HepG2 (cell line): ENCODE results near the gene JPH4. TPM values are rescaled to one million over a fixed set of nuclear protein-coding genes. Genes with fewer than 3 reads are reported as not detected.
A peak's percentile ranks its signal among the peaks of the same experiment; 100 is the strongest.

ENCODE experiments used
- BATF2 ChIP-seq: sonication (generic); formaldehyde crosslinking; IDR thresholded peaks from 2 replicates; pipeline ENCODE4 v1.8.0; 2022; ENCODE audit warnings: mild to moderate bottlenecking, missing genetic modification reagents, moderate library complexity
- ELF4 ChIP-seq: sonication (generic); formaldehyde crosslinking; IDR thresholded peaks from 2 replicates; pipeline ENCODE4 v1.5.0; 2020; ENCODE audit warnings: missing genetic modification reagents, mild to moderate bottlenecking, moderate library complexity, borderline replicate concordance
- GMEB2 ChIP-seq: IDR thresholded peaks from 2 replicates; pipeline ENCODE4 v1.6.1; 2016; ENCODE audit warnings: missing biosample characterization, missing genetic modification reagents, low read depth
- IRX3 ChIP-seq: sonication (generic); formaldehyde crosslinking; IDR thresholded peaks from 2 replicates; pipeline ENCODE4 v1.8.1; 2023; ENCODE audit warnings: mild to moderate bottlenecking, low read depth, missing genetic modification reagents, borderline replicate concordance
- MIER2 ChIP-seq: IDR thresholded peaks from 2 replicates; pipeline ENCODE4 v1.6.1; 2016; ENCODE audit warnings: missing biosample characterization, missing genetic modification reagents
- RELA ChIP-seq: sonication (generic); formaldehyde crosslinking; IDR thresholded peaks from 2 replicates; pipeline ENCODE4 v1.4.0; 2020; ENCODE audit warnings: missing genetic modification reagents
- RXRA ChIP-seq: sonication (generic); formaldehyde crosslinking; IDR thresholded peaks from 2 replicates; pipeline ENCODE4 v1.5.1; 2020; ENCODE audit warnings: missing genetic modification reagents
- RXRB ChIP-seq: IDR thresholded peaks from 2 replicates; pipeline ENCODE4 v1.6.1; 2016; ENCODE audit warnings: borderline replicate concordance, missing genetic modification reagents, missing compliant biosample characterization
- SALL2 ChIP-seq: sonication (generic); formaldehyde crosslinking; IDR thresholded peaks from 2 replicates; pipeline ENCODE4 v1.8.1; 2023; ENCODE audit warnings: mild to moderate bottlenecking, missing genetic modification reagents, inconsistent platforms
- SIN3B ChIP-seq: fragments of 150-350 bp; IDR thresholded peaks from 2 replicates; pipeline ENCODE4 v1.6.1; 2014; ENCODE audit warnings: low read length
- ZFX ChIP-seq: sonication (generic); formaldehyde crosslinking; IDR thresholded peaks from 2 replicates; pipeline ENCODE4 v1.4.0; 2020; ENCODE audit warnings: mild to moderate bottlenecking, low read depth, missing genetic modification reagents, moderate library complexity
- ZMYM2 ChIP-seq: sonication (generic); formaldehyde crosslinking; IDR thresholded peaks from 2 replicates; pipeline ENCODE4 v1.8.0; 2022; ENCODE audit warnings: mild to moderate bottlenecking, missing genetic modification reagents
- ZNF652 ChIP-seq: IDR thresholded peaks from 2 replicates; pipeline ENCODE4 v1.6.1; 2016; ENCODE audit warnings: low read depth, borderline replicate concordance
- polyA plus RNA-seq, 8 experiments: library from polyadenylated mRNA; depleted of rRNA in 3 of 8; stranded (reverse) in 7 of 8; unstranded in 1 of 8; fragments of >200 nt; fragmentation: Illumina TruSeq in 4 of 8; extraction: Trizol in 4 of 8; gene quantifications; 2 replicates each; pipeline versions ENCODE4 v1.2.1 to v1.2.3, GENCODE V29; 2011 to 2016; ENCODE audit warnings: low read depth in 4 of 8, missing spikeins in 1 of 8, mixed read lengths in 1 of 8; ENCODE audit not compliant: insufficient read depth in 1 of 8
- total RNA-seq, 5 experiments: library from RNA; depleted of rRNA; stranded (reverse); fragments of >200 nt; fragmentation: Illumina TruSeq; extraction: Trizol; gene quantifications; 2 replicates each; pipeline ENCODE4 v1.2.3, GENCODE V29; 2016; ENCODE audit warnings: low read depth in 1 of 5
- TF ChIP-seq, protein P1 (sequence below): conservative IDR thresholded peaks from 2 replicates; pipeline ENCODE4 v1.6.1; 2018; ENCODE audit warnings: missing genetic modification reagents
- TF ChIP-seq, protein P2 (sequence below): IDR thresholded peaks from 2 replicates; pipeline ENCODE4 v1.6.1; 2018; ENCODE audit warnings: missing genetic modification reagents
- TF ChIP-seq, protein P3 (sequence below): sonication (generic); formaldehyde crosslinking; conservative IDR thresholded peaks from 2 replicates; pipeline ENCODE4 v1.4.0; 2020; ENCODE audit warnings: mild to moderate bottlenecking, missing genetic modification reagents, moderate library complexity

Gene JPH4
- total and polyA plus RNA-seq, 2 of the 13 experiments (the other 11 are each of a cell fraction or from before 2014, with no cell fraction given): 0.08 to 0.22 TPM

DNA sequence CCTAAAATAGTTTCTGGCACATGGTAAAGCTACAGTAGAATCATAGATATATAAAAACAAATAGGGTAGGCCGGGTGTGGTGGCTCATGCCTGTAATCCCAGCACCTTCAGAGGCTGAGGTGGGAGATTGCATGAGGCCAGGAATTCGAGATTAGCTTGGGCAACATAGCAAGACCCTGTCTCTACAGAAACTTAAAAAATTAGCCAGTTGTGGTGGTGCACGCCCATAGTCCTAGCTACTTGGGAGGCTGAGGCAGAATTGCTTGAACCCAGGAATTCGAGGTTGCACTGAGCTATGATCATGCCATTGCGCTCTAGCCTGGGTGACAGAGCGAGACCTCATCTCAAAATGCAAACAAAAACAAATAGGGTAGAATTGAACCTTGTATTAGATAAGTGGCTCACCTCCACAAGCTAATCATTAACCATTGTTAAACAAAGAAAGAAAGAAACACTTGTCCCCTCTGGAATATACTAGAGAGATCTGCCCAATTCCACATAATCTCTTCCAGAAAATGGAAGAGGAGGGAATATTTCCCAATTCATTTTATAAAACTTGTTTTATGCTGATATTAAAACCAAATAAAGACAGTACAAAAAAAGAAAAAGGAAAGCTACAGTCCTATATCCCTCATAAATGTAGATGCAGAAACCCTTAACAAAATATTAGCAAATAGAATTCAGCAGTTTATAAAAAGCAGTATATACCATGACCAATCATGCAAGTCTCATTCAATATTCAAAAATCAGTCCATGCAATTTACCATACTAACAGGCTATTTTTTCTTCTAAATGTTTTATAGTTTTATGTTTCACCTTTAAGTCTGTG lies 34.9 kb upstream of the JPH4 start (continued):
- TF ChIP-seq SALL2 (CRISPR knock-in tag): no peak
- no peak for TF ChIP-seq BATF2 (CRISPR knock-in tag)
- TF ChIP-seq ZNF652 (CRISPR knock-in tag): peak; percentile 69; the same call in 1 of the 2 replicates
- peak; percentile 97 for TF ChIP-seq ZMYM2
- no peak for TF ChIP-seq IRX3 (CRISPR knock-in tag)
- TF ChIP-seq, protein P1, sequence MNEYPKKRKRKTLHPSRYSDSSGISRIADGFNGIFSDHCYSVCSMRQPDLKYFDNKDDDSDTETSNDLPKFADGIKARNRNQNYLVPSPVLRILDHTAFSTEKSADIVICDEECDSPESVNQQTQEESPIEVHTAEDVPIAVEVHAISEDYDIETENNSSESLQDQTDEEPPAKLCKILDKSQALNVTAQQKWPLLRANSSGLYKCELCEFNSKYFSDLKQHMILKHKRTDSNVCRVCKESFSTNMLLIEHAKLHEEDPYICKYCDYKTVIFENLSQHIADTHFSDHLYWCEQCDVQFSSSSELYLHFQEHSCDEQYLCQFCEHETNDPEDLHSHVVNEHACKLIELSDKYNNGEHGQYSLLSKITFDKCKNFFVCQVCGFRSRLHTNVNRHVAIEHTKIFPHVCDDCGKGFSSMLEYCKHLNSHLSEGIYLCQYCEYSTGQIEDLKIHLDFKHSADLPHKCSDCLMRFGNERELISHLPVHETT (CRISPR knock-in tag): 0 out of 2 replicates have a peak, but pooled peaks have one; percentile 47
- TF ChIP-seq RXRA: peak; percentile 73; the same call in 1 of the 2 replicates
- peak; percentile 94 for TF ChIP-seq RXRB
- TF ChIP-seq SIN3B: no peak; the same call in 1 of the 2 replicates
- TF ChIP-seq MIER2: peak; percentile 81; the same call in 1 of the 2 replicates
- TF ChIP-seq, protein P2, sequence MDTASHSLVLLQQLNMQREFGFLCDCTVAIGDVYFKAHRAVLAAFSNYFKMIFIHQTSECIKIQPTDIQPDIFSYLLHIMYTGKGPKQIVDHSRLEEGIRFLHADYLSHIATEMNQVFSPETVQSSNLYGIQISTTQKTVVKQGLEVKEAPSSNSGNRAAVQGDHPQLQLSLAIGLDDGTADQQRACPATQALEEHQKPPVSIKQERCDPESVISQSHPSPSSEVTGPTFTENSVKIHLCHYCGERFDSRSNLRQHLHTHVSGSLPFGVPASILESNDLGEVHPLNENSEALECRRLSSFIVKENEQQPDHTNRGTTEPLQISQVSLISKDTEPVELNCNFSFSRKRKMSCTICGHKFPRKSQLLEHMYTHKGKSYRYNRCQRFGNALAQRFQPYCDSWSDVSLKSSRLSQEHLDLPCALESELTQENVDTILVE (CRISPR knock-in tag): peak; percentile 87
- 0 out of 2 replicates have a peak, but pooled peaks have one; percentile 23 for TF ChIP-seq ZFX (CRISPR knock-in tag)
- TF ChIP-seq, protein P3, sequence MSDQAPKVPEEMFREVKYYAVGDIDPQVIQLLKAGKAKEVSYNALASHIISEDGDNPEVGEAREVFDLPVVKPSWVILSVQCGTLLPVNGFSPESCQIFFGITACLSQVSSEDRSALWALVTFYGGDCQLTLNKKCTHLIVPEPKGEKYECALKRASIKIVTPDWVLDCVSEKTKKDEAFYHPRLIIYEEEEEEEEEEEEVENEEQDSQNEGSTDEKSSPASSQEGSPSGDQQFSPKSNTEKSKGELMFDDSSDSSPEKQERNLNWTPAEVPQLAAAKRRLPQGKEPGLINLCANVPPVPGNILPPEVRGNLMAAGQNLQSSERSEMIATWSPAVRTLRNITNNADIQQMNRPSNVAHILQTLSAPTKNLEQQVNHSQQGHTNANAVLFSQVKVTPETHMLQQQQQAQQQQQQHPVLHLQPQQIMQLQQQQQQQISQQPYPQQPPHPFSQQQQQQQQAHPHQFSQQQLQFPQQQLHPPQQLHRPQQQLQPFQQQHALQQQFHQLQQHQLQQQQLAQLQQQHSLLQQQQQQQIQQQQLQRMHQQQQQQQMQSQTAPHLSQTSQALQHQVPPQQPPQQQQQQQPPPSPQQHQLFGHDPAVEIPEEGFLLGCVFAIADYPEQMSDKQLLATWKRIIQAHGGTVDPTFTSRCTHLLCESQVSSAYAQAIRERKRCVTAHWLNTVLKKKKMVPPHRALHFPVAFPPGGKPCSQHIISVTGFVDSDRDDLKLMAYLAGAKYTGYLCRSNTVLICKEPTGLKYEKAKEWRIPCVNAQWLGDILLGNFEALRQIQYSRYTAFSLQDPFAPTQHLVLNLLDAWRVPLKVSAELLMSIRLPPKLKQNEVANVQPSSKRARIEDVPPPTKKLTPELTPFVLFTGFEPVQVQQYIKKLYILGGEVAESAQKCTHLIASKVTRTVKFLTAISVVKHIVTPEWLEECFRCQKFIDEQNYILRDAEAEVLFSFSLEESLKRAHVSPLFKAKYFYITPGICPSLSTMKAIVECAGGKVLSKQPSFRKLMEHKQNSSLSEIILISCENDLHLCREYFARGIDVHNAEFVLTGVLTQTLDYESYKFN (CRISPR knock-in tag): peak; percentile 99
- TF ChIP-seq RELA (CRISPR knock-in tag): peak; percentile 40; the same call in 1 of the 2 replicates
- no peak for TF ChIP-seq GMEB2 (CRISPR knock-in tag)
- TF ChIP-seq ELF4: peak; percentile 9; the same call in 1 of the 2 replicates
